Mucosa of stomach (tissue), 1 donor: Measurements from ENCODE around the gene FLT3LG.
A peak's percentile ranks its signal among the peaks of the same experiment; 100 is the strongest.

Experiments
- H3K27me3 ChIP-seq: one replicate; pipeline ENCODE4 v1.7.0; 2013; ENCODE audit warnings: mild to moderate bottlenecking, low read length; ENCODE audit not compliant: control insufficient read depth, insufficient read depth
- H3K36me3 ChIP-seq: one replicate; pipeline ENCODE4 v1.7.0; 2013; ENCODE audit warnings: low read length; ENCODE audit not compliant: control insufficient read depth, insufficient read depth
- H3K4me1 ChIP-seq: one replicate; pipeline ENCODE4 v1.7.0; 2013; ENCODE audit warnings: mild to moderate bottlenecking, low read length; ENCODE audit not compliant: control insufficient read depth, insufficient read depth
- H3K4me3 ChIP-seq: one replicate; pipeline ENCODE4 v1.7.0; 2013; ENCODE audit warnings: low read length
- H3K9ac ChIP-seq: one replicate; pipeline ENCODE4 v1.7.0; 2013; ENCODE audit warnings: mild to moderate bottlenecking, low read length, moderate library complexity
- H3K9me3 ChIP-seq: one replicate; pipeline ENCODE4 v1.7.0; 2013; ENCODE audit warnings: mild to moderate bottlenecking, low read length, moderate library complexity; ENCODE audit not compliant: control insufficient read depth
- donor health status: Pancreatic carcinoma.

Gene FLT3LG

DNA sequence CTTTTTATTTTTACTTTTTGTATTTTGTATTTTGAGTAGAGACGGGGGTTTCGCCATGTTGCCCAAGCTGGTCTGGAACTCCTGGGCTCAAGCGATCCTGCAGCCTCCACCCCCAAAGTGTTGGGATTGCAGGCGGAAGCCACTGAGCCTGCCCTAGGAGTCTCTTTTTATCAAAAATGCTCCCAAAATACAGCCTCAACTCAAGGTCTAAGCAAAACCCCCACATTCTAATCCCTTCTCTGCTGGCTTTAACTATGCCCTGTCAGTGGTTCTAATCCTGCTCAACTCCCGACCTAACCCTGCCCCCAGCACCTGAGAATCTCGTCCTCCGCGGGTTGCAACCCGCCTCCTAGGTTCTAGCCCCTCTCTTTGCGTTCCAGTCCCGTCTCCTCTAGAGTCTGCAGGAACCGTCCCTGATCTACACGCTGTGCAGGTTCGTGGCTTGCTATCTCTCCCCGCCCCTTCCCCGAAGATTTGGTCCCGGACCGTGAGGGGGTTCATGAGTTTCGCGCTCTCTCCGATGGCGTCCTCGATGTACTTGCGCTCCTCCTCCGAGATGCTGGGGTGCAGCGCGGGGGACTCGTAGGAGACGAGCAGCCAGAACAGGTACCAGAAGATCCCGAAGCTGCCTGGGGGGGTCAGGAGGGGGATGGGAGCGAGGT is 40.6 kb upstream of the FLT3LG start:
- Histone ChIP-seq H3K4me1 (peaks cover 1% of the 10 kb centered on the region), H3K9ac (no peak overlapping the region), H3K36me3 (no peaks in the 10 kb centered on the region), H3K9me3 (no peaks in the 10 kb centered on the region), H3K27me3 (peaks cover 99% of the 10 kb centered on the region), H3K4me3 (no peak overlapping the region)

GRCh38 chr19:49434907-49435583 is 39.0 kb upstream of the FLT3LG start:
- Histone ChIP-seq H3K36me3 (no peaks in the 10 kb centered on the region), H3K27me3 (peaks cover 99% of the 10 kb centered on the region), H3K4me1 (no peaks in the 10 kb centered on the region), H3K9me3 (no peaks in the 10 kb centered on the region), H3K9ac (no peak overlapping the region), H3K4me3 (no peak overlapping the region)

DNA sequence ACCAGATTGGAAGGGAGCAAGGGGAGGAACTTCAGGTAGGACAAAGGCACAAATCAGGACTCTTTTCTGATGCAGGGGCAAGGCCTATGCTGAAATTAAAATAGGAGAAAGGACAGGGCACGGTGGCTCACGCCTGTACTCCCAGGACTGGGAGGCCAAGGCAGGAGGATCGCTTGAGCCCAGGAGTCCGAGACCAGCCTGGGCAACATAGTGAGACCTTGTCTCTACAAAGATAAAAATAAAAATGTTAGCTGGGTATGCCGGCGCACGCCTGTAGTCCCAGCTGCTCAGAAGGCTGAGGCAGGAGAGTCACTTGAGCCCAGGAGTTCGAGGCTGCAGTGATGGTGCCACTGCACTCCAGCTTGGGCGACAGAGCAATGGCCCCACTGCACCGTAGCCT is 38.3 kb upstream of the FLT3LG start:
- H3K4me3 ChIP-seq: no peak overlapping the region

DNA sequence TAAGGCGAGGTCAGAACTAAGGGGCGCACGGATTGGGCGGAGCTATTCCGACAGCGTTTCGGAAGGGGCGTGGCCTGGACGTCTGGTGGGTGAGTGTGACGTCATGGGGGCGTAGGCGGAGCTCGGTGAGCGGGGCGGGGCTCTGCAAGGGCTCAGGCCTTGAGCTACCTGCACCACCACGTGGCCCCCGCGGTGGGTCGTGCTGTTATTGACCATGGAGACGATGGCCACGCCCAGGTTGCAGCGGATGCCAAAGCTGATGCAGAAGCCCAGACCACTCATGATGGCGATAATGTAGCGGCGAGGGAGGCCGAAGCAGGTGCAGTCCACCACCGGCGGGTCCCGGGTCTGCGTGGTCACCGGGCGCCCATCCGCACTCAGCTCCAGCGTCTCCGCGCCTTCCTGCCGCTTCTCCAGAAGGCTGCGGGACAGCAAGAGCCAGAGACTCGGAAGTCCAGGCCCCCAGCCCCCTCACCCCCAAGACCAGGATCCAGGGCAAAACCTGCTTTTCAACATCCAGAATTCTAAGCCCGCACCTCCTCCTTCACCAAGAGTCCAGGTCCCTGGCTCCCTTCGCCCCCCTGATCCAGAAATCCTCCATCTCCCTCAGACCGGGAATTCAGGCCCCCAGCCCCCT is 37.5 kb upstream of the FLT3LG start:
- Histone ChIP-seq H3K27me3 (peaks cover 98% of the 10 kb centered on the region), H3K36me3 (no peaks in the 10 kb centered on the region), H3K4me1 (no peaks in the 10 kb centered on the region), H3K9ac (no peak overlapping the region), H3K9me3 (no peaks in the 10 kb centered on the region), H3K4me3 (no peak overlapping the region)

More for the DNA sequence above, 38.3 kb upstream of the FLT3LG start:
- Histone ChIP-seq H3K9me3 (no peaks in the 10 kb centered on the region), H3K9ac (no peak overlapping the region), H3K36me3 (no peaks in the 10 kb centered on the region), H3K4me1 (no peaks in the 10 kb centered on the region), H3K27me3 (peaks cover 99% of the 10 kb centered on the region)

DNA sequence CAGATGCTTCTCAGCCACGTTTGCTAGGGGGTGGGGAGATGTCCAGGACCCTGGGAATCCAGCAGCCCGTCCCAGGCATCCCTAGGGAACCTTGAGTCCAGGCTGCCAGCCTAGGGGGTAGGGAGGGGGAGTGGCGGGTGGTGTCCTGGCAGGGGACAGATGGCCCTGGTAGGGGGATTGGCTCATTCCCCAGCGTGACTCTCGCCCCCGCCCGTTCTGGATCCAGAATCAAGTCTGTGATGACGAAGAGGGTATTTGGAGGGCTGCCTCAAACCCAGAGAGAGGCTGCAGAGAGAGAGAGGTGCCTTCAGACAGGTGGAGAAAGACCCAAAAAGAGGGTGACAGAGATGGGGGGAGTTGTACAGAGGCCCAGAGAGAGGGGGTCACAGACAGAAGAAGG is 36.8 kb upstream of the FLT3LG start:
- no peaks in the 10 kb centered on the region for H3K9me3 ChIP-seq
- H3K4me1 ChIP-seq: peaks cover 4% of the 10 kb centered on the region
- H3K27me3 ChIP-seq: peaks cover 99% of the 10 kb centered on the region
- H3K9ac ChIP-seq: no peak overlapping the region
- H3K36me3 ChIP-seq: no peaks in the 10 kb centered on the region
- H3K4me3 ChIP-seq: no peak overlapping the region

DNA sequence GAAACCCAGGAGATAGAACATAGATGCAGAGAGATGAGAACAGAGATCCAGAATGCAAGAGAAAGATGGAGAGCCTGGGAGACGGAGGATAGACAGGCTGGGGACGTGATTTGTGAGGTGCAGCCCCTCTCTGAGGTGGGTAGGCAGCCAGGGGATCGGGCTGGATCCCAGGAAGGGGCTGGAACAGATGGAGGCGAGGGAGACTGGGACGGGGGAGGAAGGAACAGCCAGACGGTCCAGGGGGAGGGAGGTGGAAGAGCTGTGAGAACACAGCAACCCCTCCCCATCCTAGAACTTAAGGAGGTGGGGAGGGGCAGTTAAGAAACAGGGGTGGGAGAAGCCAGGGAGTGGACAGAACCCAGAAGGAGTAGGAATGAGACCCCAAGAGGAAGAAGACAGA is 35.8 kb upstream of the FLT3LG start:
- Histone ChIP-seq H3K4me3 (no peak overlapping the region), H3K36me3 (no peaks in the 10 kb centered on the region), H3K9ac (no peak overlapping the region), H3K4me1 (peaks cover 4% of the 10 kb centered on the region), H3K9me3 (no peaks in the 10 kb centered on the region), H3K27me3 (peaks cover 91% of the 10 kb centered on the region)

GRCh38 chr19:49439836-49440235 is 34.2 kb upstream of the FLT3LG start:
- Histone ChIP-seq H3K27me3 (peaks cover 75% of the 10 kb centered on the region), H3K4me3 (no peak overlapping the region), H3K9ac (no peak overlapping the region), H3K4me1 (peaks cover 4% of the 10 kb centered on the region), H3K9me3 (no peaks in the 10 kb centered on the region), H3K36me3 (no peaks in the 10 kb centered on the region)

GRCh38 chr19:49440439-49441209 is 33.4 kb upstream of the FLT3LG start:
- Histone ChIP-seq H3K36me3 (no peaks in the 10 kb centered on the region), H3K4me3 (no peak overlapping the region), H3K27me3 (peaks cover 68% of the 10 kb centered on the region), H3K9ac (no peak overlapping the region), H3K9me3 (no peaks in the 10 kb centered on the region), H3K4me1 (peaks cover 4% of the 10 kb centered on the region)

GRCh38 chr19:49441210-49441959 is 32.6 kb upstream of the FLT3LG start, which contains the start of gene SLC17A7:
SLC17A7 (minus strand) TSS chr19:49441527; CDS start chr19:49441379, 148 bp downstream.
- Histone ChIP-seq H3K4me1 (peaks cover 4% of the 10 kb centered on the region), H3K4me3 (peak within 1 kb of the TSS; percentile 4), H3K27me3 (peaks cover 60% of the 10 kb centered on the region), H3K9ac (no peak within 1 kb of the TSS), H3K9me3 (no peaks in the 10 kb centered on the region), H3K36me3 (no peaks in the 10 kb centered on the region)

DNA sequence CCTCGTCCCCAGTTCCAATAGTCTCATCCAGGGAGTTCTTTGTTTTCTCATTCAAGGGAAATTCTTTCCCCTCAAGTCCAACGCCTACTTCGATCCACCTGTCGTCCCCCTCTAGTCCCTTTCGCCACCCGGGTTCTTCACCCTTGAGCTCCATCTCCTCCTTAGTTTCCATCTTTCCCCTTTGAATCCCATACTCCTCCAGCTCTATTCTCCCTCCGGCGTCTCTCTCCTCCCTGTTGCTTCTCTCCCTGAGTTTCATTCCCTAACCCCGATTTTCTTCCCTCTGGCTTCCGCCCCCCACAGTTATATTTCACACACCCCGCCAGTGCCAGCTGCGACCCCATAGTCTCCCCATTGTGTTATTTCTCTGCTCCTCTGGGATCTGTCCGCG is 32.1 kb upstream of the FLT3LG start:
- no peaks in the 10 kb centered on the region for H3K36me3 ChIP-seq
- H3K27me3 ChIP-seq: peaks cover 54% of the 10 kb centered on the region
- no peaks in the 10 kb centered on the region for H3K9me3 ChIP-seq
- peaks cover 4% of the 10 kb centered on the region for H3K4me1 ChIP-seq
- H3K9ac ChIP-seq: no peak overlapping the region
- peak overlapping the region; percentile 4 for H3K4me3 ChIP-seq

DNA sequence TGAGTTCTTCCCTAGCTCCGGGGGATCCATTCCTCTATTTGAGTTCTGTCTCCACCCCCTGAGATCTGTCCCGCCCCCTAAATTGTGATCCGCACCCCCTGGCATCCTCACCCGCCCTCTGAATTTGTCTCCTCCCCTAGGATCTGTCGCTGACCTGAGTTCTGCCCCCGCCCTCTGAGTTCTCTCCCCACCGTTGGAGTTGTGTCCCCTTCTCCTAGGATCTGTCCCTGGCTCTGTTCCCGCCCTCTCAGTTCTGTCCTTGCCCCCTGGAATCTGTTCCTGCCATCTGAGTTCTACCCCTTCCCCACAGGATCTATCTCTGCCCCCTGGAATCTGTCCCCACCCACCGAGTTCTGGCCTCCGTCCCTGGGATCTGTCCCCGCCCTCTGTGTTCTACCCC is 31.7 kb upstream of the FLT3LG start:
- Histone ChIP-seq H3K27me3 (peaks cover 50% of the 10 kb centered on the region), H3K9ac (no peak overlapping the region), H3K4me1 (peaks cover 4% of the 10 kb centered on the region), H3K4me3 (peak overlapping the region; percentile 4), H3K9me3 (no peaks in the 10 kb centered on the region), H3K36me3 (no peaks in the 10 kb centered on the region)
